GM19397 (cell line): Measurements from ENCODE around the gene REPIN1.

Experiments used
- ATAC-seq: cut with Tn5 transposase; IDR thresholded peaks from one replicate; pipeline ENCODE4 v1.9.1; 2021; ENCODE audit warnings: mild to moderate bottlenecking, moderate library complexity; ENCODE audit not compliant: unreplicated experiment

Gene REPIN1

DNA sequence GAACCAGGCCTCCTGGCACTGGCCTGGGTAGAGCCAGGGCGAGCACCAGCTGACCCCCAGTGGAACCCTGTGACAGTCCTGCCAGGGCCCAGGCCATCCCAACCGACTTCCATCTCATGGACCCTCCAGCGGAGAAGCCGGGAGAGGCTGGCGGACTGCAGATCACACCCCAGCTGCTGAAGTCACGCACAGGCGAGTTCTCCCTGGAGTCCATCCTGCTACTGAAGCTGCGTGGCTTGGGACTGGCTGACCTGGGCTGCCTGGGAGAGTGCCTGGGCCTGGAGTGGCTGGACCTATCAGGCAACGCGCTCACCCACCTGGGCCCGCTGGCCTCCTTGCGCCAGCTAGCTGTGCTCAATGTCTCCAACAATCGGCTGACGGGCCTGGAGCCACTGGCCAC lies 31.9 kb upstream of the REPIN1 start:
- ATAC-seq = no peak

GRCh38 chr7:150337179-150337578 lies 31.4 kb upstream of the REPIN1 start:
- ATAC-seq = no peak

GRCh38 chr7:150337659-150338081 lies 31.0 kb upstream of the REPIN1 start:
- no peak for ATAC-seq

DNA sequence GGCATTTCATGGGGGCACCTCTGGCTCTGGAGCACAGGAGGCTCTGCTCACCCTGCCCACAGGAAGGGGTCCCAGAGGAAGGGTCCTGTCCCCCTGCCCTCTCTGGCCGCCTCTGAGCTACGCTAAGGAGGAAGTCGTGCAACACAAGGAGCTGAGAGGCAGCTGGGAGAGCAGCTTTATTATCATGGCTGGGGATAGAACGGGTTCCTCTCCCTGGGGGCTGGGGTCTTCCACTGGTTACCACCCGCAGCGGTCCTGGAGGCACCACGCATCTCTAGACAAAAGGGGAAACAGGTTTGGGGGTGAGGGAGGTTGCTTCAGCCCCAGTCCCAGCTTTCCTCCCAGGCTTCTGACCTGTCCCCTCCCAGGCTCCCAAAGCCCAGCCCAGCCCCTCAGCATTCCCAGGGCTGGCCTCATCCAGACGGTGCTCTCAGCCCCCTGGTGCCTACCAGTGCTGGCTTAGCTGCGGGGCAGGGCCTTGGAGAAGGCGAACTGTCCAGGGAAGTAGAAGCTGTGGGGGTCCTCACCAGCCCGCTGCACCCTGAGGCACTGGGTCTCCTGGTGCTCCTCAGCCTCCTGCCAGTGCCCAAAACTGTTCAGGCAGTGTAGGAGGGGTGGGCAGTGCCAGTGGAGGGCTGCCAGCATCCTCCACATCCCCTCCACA lies 30.3 kb upstream of the REPIN1 start:
- ATAC-seq = no peak

DNA sequence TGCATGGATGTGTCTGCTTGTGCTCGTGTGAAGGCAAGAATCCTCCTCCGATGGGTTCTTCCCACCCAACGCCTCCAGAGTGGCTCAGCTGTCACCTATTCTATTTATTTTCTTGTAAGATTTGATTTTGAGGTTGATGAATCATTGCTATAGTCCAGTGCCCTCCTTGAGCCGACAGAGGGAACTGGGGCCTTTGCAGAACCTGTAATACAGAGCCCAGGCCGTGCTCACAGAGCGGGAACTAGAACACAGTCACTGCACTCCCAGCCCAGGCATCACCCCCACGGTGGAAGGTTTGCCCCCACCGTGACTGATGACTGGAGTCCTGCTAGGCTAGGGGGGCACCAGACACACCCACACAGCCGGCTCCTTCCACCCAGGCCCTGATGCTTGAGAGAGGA lies 29.2 kb upstream of the REPIN1 start:
- no peak for ATAC-seq

DNA sequence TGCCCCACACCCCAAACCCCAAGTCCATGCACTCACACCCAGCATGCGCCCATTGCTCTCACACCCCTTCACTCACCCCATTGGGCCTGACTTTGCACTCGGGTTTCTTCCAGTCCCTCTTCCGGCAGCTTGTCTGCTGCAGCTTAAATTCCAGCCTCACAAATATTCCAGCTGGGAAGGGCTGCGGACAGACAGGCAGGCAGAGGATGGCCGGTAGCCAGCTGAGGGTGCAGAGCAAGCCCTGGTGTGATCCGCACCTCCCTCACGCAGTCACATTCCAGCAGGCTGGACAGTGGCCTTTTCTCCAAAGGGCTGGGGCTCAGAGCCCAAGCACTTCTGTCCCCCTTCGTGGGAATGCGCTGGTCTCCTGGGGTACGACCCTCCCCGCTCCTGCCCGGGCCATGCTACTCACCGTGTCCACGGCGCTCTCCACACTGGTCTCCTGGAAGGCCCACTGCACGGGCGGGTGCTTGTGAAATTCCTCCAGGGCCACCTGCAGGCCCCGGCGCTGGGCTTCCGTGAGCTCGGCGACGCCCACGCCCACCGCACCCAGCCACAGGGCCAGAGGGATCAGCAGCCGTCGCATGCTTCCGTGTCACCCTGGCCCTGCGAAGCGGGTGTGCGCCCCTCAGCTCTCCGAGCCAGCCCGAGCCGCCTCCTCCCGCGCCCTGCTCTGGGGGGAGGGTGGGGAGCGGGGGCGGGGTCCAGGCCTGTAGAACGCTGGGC lies 28.4 kb upstream of the REPIN1 start:
- no peak for ATAC-seq

DNA sequence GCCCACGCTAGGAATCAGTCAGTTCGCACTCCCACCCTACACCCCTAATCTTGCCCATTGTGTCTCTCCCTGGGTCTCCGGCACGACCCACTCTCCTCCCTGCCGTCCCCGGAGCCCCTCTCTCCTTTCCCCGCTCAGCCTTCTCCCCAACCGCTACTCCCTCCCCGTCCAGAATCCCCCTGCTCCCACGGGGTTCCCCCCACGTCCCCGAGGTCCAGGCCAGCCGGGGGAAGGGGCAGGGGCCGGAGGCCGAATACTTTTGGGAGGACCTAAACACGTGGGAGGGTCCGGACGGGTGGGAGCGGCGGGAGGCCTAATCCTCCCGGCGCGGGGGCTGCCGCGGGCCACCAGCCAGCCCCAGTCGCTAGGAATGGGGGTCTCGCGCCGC lies 27.8 kb upstream of the REPIN1 start:
- no peak for ATAC-seq

- no peak for ATAC-seq
Observed at GRCh38 chr7:150341263-150342120, 27.1 kb upstream of the REPIN1 start, which contains the start of gene RARRES2. Gene RARRES2, minus strand, starts transcription at chr7:150341629. Its CDS starts 1,020 bp downstream, at chr7:150340609.

GRCh38 chr7:150342121-150342408 lies 26.6 kb upstream of the REPIN1 start:
- ATAC-seq = no peak

- no peak for ATAC-seq
Observed at GRCh38 chr7:150343225-150343624, 25.4 kb upstream of the REPIN1 start.

DNA sequence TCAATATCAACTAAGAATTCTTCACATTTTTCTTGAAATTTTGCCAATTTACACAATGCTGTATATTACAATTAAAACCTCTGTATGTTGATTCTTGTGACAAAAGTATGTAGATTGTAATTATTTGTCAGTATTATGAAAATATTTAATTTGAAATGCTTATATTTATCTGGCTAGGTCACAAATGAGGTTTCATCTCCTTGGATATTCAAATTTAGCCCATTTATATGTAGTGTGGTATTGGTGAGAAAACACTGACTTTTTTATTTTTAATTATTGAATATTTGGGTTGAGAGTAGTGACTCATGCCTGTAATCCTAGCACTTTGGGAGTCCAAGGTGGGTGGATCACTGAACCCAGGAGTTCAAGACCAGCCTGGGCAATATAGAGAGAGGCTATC lies 24.3 kb upstream of the REPIN1 start:
- ATAC-seq = no peak

DNA sequence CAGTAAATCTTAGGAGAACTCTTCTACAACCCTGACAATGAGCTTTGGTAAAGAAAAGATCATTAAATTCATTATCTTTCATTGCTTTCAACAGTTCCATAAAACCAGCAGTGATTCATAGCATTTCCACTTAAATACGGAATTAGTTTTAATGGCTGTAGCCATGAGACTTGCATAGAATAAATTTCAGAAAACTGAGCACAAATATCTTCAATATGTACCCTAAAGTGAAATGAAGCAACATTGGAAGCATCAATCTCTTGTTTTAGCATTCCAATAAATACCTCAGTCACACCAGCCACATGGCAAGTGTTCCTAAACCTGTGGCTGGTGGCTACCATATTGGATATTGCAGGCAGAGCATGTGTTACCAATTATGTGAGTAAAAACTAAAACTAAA lies 23.6 kb upstream of the REPIN1 start:
- no peak for ATAC-seq

DNA sequence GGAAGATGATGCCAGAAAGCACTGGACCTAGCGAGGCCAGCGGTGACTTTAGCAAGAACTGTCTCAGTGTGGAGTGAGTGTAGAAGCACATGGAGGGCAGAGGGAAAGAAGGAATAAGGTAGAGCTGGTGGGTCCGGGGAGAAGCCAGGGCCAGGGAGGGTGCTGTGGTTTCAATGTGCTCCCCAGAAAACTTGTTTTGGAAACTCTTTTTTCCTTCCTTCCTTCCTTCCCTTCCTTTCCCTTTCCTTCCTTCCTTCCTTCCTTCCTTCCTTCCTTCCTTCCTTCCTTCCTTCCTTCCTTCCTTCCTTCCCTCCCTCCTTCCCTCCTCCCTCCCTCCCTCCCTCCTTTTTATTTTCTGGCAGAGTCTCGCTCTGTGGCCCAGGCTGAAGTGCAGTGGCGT lies 21.7 kb upstream of the REPIN1 start:
- ATAC-seq = no peak

DNA sequence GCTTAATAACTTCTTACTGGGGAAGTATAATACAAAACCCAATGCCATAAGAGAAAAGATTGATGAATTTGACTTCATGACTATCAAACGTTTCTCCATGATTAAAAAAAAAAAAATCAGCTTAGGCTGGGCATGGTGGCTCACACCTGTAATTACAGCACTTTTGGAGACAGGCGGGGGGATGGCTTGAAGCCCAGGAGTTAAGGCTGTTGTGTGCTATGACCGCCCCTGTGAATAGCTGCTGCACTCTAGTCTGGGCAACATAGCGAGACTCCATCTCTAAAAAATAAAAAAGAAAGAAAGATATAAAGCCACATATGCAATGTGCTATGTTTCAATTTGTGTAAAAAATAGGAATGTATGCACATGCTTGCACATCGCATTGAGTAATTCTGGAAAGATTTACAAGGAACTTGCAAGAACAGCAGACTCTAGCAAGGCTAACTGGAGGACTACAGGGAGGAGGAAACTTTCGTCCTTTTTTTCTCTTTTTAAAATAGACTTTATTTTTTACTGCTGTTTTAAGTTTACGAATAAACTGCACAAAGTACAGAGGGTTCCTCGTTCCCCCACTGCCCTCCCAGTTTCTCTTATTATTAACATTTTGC lies 16.9 kb upstream of the REPIN1 start:
- no peak for ATAC-seq

DNA sequence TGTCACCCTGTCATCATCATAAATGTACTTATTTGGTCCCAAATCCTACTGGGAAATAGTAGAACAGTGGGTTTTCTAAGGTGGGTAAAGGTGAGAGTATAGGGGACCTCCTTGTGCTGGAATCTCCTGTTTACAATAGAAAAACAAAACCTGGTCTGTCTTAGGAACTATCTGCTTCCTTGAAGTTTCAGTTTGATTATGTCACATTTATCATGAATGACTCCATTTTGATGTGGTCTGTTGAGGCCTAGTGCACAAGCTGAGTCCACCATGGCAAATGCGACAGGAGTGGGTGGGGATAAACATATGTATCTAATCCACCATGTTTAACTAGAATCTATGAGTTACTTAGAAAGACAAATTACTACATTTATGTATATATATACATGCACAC lies 13.0 kb upstream of the REPIN1 start:
- no peak for ATAC-seq

DNA sequence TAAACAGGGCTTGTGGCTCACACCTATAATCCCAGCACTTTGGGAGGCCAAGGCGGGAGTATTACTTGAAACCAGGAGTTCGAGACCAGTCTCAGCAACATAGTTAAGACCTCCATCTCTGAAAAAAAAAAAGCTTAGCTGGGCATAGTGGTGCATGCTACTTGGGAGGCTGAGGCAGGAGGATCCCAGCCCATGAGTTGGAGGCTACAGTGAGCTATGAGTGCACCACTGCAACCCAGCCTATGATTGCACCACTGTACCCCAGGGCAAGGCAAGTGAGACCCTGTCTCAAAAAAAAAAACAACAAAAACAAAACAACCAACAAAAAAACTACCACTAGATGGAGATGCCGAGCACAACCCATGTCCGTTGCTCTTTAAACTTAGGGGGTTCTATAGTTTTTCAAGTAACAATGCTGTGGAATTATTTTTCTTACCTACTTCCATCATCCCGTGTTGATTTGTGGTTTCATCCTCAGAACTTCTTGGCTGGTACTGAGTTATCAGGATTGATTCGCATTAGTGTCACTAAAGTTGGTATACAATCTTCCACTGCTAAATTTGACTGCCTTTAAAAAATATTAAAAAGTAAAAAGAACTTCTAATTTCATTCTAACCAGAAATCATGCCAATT lies 12.2 kb upstream of the REPIN1 start:
- ATAC-seq = no peak

DNA sequence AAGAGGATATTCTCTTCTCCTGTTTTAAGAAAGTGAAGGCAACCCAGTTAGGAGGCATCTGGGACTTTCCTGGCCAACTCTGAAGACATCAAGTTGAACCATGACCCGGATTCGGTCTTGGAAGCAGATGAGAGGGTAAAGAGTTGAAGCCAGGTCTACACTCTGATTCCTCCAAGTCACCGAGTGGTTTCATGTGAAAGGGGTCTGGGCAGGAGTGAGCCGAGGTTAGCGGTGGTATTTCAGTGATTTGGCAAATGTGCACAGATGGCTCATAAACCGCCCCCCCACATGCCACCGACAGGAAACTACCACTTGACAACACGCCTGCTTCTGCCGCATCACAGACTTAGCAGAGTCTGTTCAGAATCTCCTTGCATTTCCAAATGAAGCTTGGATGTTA lies 11.4 kb upstream of the REPIN1 start:
- peak; percentile 76 for ATAC-seq

DNA sequence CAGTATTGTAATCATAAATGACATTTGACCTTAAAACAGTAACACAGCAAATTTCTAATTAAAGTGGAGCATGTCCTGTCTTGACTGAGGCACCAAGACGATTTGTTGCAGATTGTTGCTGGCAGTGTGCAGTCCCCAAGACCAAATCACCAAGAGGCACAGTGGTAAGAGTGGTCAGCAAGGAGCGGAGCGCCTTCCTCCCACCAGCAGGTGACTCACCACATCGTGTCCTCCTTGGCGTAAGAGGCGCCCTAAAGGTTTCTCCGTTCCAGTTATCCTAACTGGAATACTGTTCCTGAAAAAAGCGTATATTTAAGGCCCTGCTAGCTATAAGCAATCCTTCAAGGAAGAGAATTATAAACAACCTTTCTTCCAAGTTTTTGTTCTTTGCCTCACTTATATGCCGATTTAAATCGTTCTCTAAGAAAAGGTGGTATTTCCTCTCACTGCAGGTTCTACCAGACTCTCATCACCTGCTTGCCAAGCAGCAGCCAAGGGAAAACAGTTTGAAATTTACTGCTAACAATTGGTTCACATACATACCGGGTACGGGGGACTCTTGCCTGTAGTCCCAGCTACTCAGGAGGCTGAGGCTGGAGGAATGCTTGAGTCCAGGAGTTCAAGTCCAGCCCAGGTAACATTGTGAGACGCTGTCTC lies 10.7 kb upstream of the REPIN1 start:
- peak; percentile 22 for ATAC-seq

GRCh38 chr7:150358433-150358832 lies 10.2 kb upstream of the REPIN1 start:
- ATAC-seq = no peak

GRCh38 chr7:150358988-150359621 lies 9.5 kb upstream of the REPIN1 start:
- no peak for ATAC-seq
